Calu3 (cell line): ENCODE results near the gene ORC5. TPM values are rescaled to one million over a fixed set of nuclear protein-coding genes. Genes with fewer than 3 reads are reported as not detected.

Experiments used
- BruUV-seq: library from RNA; stranded (reverse); fragments of 400-500 nt; replicated peaks from 2 replicates; lab custom pipeline; 2021; lab: Mats Ljungman, UMichigan
- CTCF ChIA-PET: fragments of 300-600 bp; sonication (Branson Sonifier 250); formaldehyde crosslinking; loops from one replicate; lab custom pipeline; 2022; ENCODE audit warnings: antibody characterized with exemption; lab: Charles Lee
- DNase-seq: peaks from one replicate; pipeline ENCODE4 v3.0.0; 2022
- H3K27ac Mint-ChIP-seq: one replicate; pipeline ENCODE4 v1.8.0; 2022; ENCODE audit warnings: mixed read lengths; ENCODE audit not compliant: unreplicated experiment
- H3K27me3 Mint-ChIP-seq: one replicate; pipeline ENCODE4 v1.8.0; 2022; ENCODE audit warnings: mixed read lengths; ENCODE audit not compliant: unreplicated experiment
- H3K36me3 Mint-ChIP-seq: one replicate; pipeline ENCODE4 v1.8.0; 2022; ENCODE audit warnings: mild to moderate bottlenecking, moderate library complexity, mixed read lengths; ENCODE audit not compliant: insufficient read depth, unreplicated experiment
- H3K4me1 Mint-ChIP-seq: one replicate; pipeline ENCODE4 v1.8.0; 2022; ENCODE audit warnings: mild to moderate bottlenecking, low read depth, mixed read lengths; ENCODE audit not compliant: unreplicated experiment
- H3K4me3 Mint-ChIP-seq: one replicate; pipeline ENCODE4 v1.8.0; 2022; ENCODE audit warnings: mild to moderate bottlenecking, low read depth, moderate library complexity, mixed read lengths; ENCODE audit not compliant: unreplicated experiment
- H3K9me3 Mint-ChIP-seq: one replicate; pipeline ENCODE4 v1.8.0; 2022; ENCODE audit warnings: low read depth, mixed read lengths; ENCODE audit not compliant: unreplicated experiment
- CTCF ChIP-seq: fragments of 200-600 bp; IDR thresholded peaks from one replicate; pipeline ENCODE4 v1.8.0; 2022; ENCODE audit warnings: antibody characterized with exemption; ENCODE audit not compliant: unreplicated experiment
- intact Hi-C: fragments of 100-400 bp; cut with micrococcal nuclease; formaldehyde crosslinking; loops from one replicate; pipeline ENCODE4 v1.10.0; 2022; ENCODE audit not compliant: unreplicated experiment
- total RNA-seq: library from RNA; stranded (reverse); gene quantifications from 2 replicates; pipeline ENCODE4 v1.2.3, GENCODE V29; 2022

Gene ORC5
- total RNA-seq, 1 experiment from 2014 or later = 20.2 TPM

- TF ChIP-seq CTCF = no peak
- CTCF ChIA-PET = interaction anchor here (0.6 kb wide), 1 partner anchor 298 kb away, joined by 4 read pairs; no protein-coding TSS in a partner anchor
- Mint-ChIP-seq H3K4me3 (no peak overlapping the region), H3K9me3 (no peaks in the 10 kb centered on the region), H3K27ac (peak overlapping the region; percentile 25), H3K27me3 (no peaks in the 10 kb centered on the region), H3K36me3 (no peaks in the 10 kb centered on the region), H3K4me1 (no peaks in the 10 kb centered on the region)
- BruUV-seq = no TSS peak
- DNase-seq = no peak
- intact Hi-C loops = no loop called here
Observed at GRCh38 chr7:104225451-104225850, 17.6 kb upstream of the ORC5 start.

- Mint-ChIP-seq H3K27ac (no peak overlapping the region), H3K9me3 (no peaks in the 10 kb centered on the region), H3K4me3 (no peak overlapping the region), H3K36me3 (no peaks in the 10 kb centered on the region), H3K27me3 (peaks cover 7% of the 10 kb centered on the region), H3K4me1 (no peaks in the 10 kb centered on the region)
- intact Hi-C loops = no loop called here
- CTCF ChIA-PET = no interaction called here
- BruUV-seq = no TSS peak
- TF ChIP-seq CTCF = no peak
- no peak for DNase-seq
Observed at GRCh38 chr7:104217620-104218019, 9.8 kb upstream of the ORC5 start.

GRCh38 chr7:104209063-104209462, 1.2 kb upstream of the ORC5 start:
- Mint-ChIP-seq H3K9me3 (no peaks in the 10 kb centered on the region), H3K4me3 (no peak overlapping the region), H3K4me1 (peaks cover 9% of the 10 kb centered on the region), H3K36me3 (peaks cover 13% of the 10 kb centered on the region), H3K27me3 (peaks cover 31% of the 10 kb centered on the region), H3K27ac (no peak overlapping the region)
- no peak for TF ChIP-seq CTCF
- DNase-seq = no peak
- no TSS peak for BruUV-seq
- intact Hi-C loops = no loop called here
- CTCF ChIA-PET = no interaction called here

GRCh38 chr7:104208421-104208780, 588 bp upstream of the ORC5 start:
- DNase-seq = no peak
- Mint-ChIP-seq H3K36me3 (peaks cover 13% of the 10 kb centered on the region), H3K4me3 (peak overlapping the region; percentile 97), H3K9me3 (no peaks in the 10 kb centered on the region), H3K27me3 (peaks cover 31% of the 10 kb centered on the region), H3K27ac (peak overlapping the region; percentile 85), H3K4me1 (peaks cover 9% of the 10 kb centered on the region)
- TF ChIP-seq CTCF = no peak
- CTCF ChIA-PET = no interaction called here
- intact Hi-C loops = no loop called here
- TSS peak; percentile 98 for BruUV-seq
